HepG2 (cell line): Measurements from ENCODE around the gene GOT2. TPM values are rescaled to one million over a fixed set of nuclear protein-coding genes. Genes with fewer than 3 reads are reported as not detected.
A peak's percentile ranks its signal among the peaks of the same experiment; 100 is the strongest.

Experiments
- ARID2 ChIP-seq: sonication (generic); formaldehyde crosslinking; IDR thresholded peaks from 2 replicates; pipeline ENCODE4 v1.8.1; 2022; ENCODE audit warnings: mild to moderate bottlenecking, missing genetic modification reagents, borderline replicate concordance
- PAF1 ChIP-seq: IDR thresholded peaks from 2 replicates; pipeline ENCODE4 v1.6.1; 2016; ENCODE audit warnings: missing genetic modification reagents, missing compliant biosample characterization
- RBM39 ChIP-seq: fragments of 200-400 bp; formaldehyde crosslinking; IDR thresholded peaks from one replicate; pipeline ENCODE4 v1.6.1; 2018; ENCODE audit warnings: antibody characterized with exemption, mild to moderate bottlenecking, low read depth, low read length; ENCODE audit not compliant: poor library complexity, severe bottlenecking
- SOX13 ChIP-seq, 3 experiments: fragments of 450-650 bp in 1 of 3; sonication (generic) in 1 of 3; formaldehyde crosslinking in 1 of 3; IDR thresholded peaks in 2 of 3; conservative IDR thresholded peaks in 1 of 3; 2 replicates each; pipeline versions ENCODE4 v1.5.0 to v1.6.1; 2016 to 2020; ENCODE audit warnings: antibody characterized with exemption in 1 of 3, mild to moderate bottlenecking in 1 of 3, missing compliant biosample characterization in 1 of 3, missing genetic modification reagents in 1 of 3, moderate library complexity in 1 of 3
- SRSF9 ChIP-seq: fragments of 200-400 bp; formaldehyde crosslinking; IDR thresholded peaks from 2 replicates; pipeline ENCODE4 v1.6.1; 2018; ENCODE audit warnings: borderline replicate concordance, mild to moderate bottlenecking, low read depth, low read length; ENCODE audit not compliant: insufficient read depth, poor library complexity, severe bottlenecking
- TBP ChIP-seq: sonication (generic); formaldehyde crosslinking; IDR thresholded peaks from 2 replicates; pipeline ENCODE4 v1.5.0; 2020; ENCODE audit warnings: missing genetic modification reagents
- WIZ ChIP-seq: sonication (generic); formaldehyde crosslinking; IDR thresholded peaks from 2 replicates; pipeline ENCODE4 v1.5.1; 2020; ENCODE audit warnings: mild to moderate bottlenecking, missing genetic modification reagents
- YEATS2 ChIP-seq: sonication (generic); formaldehyde crosslinking; IDR thresholded peaks from 2 replicates; pipeline ENCODE4 v1.4.0; 2020; ENCODE audit warnings: missing genetic modification reagents, borderline replicate concordance
- ZNF121 ChIP-seq: sonication (generic); formaldehyde crosslinking; IDR thresholded peaks from 2 replicates; pipeline ENCODE4 v1.5.0; 2020; ENCODE audit warnings: mild to moderate bottlenecking, missing genetic modification reagents
- ZNF343 ChIP-seq: sonication (generic); formaldehyde crosslinking; IDR thresholded peaks from 2 replicates; pipeline ENCODE4 v1.4.0; 2020; ENCODE audit warnings: mild to moderate bottlenecking, missing genetic modification reagents
- ZNF367 ChIP-seq: sonication (generic); formaldehyde crosslinking; IDR thresholded peaks from 2 replicates; pipeline ENCODE4 v1.4.0; 2020; ENCODE audit warnings: missing genetic modification reagents, borderline replicate concordance
- ZNF660 ChIP-seq: sonication (generic); formaldehyde crosslinking; IDR thresholded peaks from 2 replicates; pipeline ENCODE4 v1.5.1; 2020; ENCODE audit warnings: mild to moderate bottlenecking, low read depth, missing genetic modification reagents, borderline replicate concordance
- ZNF75D ChIP-seq: sonication (generic); formaldehyde crosslinking; IDR thresholded peaks from 2 replicates; pipeline ENCODE4 v1.8.1; 2023; ENCODE audit warnings: missing genetic modification reagents, mild to moderate bottlenecking, borderline replicate concordance
- polyA plus RNA-seq, 8 experiments: library from polyadenylated mRNA; depleted of rRNA in 3 of 8; stranded (reverse) in 7 of 8; unstranded in 1 of 8; fragments of >200 nt; fragmentation: Illumina TruSeq in 4 of 8; extraction: Trizol in 4 of 8; gene quantifications; 2 replicates each; pipeline versions ENCODE4 v1.2.1 to v1.2.3, GENCODE V29; 2011 to 2016; ENCODE audit warnings: low read depth in 4 of 8, missing spikeins in 1 of 8, mixed read lengths in 1 of 8; ENCODE audit not compliant: insufficient read depth in 1 of 8
- total RNA-seq, 5 experiments: library from RNA; depleted of rRNA; stranded (reverse); fragments of >200 nt; fragmentation: Illumina TruSeq; extraction: Trizol; gene quantifications; 2 replicates each; pipeline ENCODE4 v1.2.3, GENCODE V29; 2016; ENCODE audit warnings: low read depth in 1 of 5
- TF ChIP-seq, protein P1 (sequence below): sonication (generic); formaldehyde crosslinking; IDR thresholded peaks from 2 replicates; pipeline ENCODE4 v1.9.0; 2021; ENCODE audit warnings: missing genetic modification reagents, mild to moderate bottlenecking, borderline replicate concordance
- TF ChIP-seq, protein P2 (sequence below), 2 experiments: IDR thresholded peaks; 2 replicates each; pipeline ENCODE4 v1.6.1; 2011 to 2012; ENCODE audit warnings: low read length in 2 of 2, borderline replicate concordance in 1 of 2, low read depth in 1 of 2, mild to moderate bottlenecking in 1 of 2, moderate library complexity in 1 of 2
- TF ChIP-seq, protein P3 (sequence below): sonication (generic); formaldehyde crosslinking; IDR thresholded peaks from 2 replicates; pipeline ENCODE4 v1.4.0; 2020; ENCODE audit warnings: missing genetic modification reagents
- TF ChIP-seq, protein P4 (sequence below): sonication (generic); formaldehyde crosslinking; IDR thresholded peaks from 2 replicates; pipeline ENCODE4 v1.8.1; 2022; ENCODE audit warnings: low read depth, mild to moderate bottlenecking, missing genetic modification reagents

Gene GOT2
- total and polyA plus RNA-seq, 2 of the 13 experiments (the other 11 are each of a cell fraction or from before 2014, with no cell fraction given), result 32.6 to 121 TPM

DNA sequence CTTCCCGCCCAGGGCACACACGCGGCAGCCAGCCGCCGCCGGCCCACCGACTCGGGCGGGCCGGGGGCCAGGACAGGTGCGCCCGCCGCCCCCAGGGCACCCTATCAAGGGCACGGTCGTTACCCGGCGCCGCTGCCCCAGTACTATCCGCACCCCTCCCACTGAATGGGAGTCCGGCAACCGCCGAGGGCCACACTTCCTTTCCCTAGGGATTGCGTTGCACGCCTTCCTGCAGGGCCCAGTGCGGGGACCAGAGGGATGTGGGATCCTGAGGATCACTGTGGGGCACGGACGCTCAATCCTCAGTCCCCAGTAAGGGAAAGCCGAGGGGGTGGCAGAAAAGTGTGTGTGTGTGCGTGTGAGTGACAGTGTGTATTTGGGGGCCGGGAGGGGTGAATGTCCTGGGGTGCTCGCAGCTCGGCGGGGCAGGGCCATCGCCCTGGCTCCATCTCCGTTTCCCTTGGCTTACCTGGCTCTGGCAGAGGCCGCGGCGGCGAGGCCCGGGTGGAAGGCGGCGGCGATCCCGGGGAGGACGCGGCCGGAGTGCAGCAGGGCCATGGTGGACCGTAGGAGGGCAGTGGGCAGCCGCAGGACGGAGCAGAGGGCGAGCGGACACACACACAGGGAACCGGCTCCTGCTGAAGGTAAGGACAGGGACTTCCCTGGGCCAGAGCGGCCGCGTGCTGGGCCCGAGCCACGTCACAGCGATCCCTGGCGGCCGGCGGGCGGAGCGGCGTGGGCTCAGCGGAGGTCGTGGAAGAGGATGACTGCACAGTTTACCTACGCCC is at the start of gene GOT2 (continued):
- TF ChIP-seq, protein P1, sequence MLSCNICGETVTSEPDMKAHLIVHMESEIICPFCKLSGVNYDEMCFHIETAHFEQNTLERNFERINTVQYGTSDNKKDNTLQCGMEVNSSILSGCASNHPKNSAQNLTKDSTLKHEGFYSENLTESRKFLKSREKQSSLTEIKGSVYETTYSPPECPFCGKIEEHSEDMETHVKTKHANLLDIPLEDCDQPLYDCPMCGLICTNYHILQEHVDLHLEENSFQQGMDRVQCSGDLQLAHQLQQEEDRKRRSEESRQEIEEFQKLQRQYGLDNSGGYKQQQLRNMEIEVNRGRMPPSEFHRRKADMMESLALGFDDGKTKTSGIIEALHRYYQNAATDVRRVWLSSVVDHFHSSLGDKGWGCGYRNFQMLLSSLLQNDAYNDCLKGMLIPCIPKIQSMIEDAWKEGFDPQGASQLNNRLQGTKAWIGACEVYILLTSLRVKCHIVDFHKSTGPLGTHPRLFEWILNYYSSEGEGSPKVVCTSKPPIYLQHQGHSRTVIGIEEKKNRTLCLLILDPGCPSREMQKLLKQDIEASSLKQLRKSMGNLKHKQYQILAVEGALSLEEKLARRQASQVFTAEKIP (CRISPR knock-in tag), result no peak
- peak; percentile 27; the same call in 1 of the 2 replicates for TF ChIP-seq ZNF660 (CRISPR knock-in tag)
- TF ChIP-seq PAF1 (CRISPR knock-in tag), result no peak
- 0 out of 2 replicates have a peak, but pooled peaks have one; percentile 22 for TF ChIP-seq ZNF75D (CRISPR knock-in tag)
- TF ChIP-seq YEATS2 (CRISPR knock-in tag), result peak; percentile 96
- peak; percentile 75 for TF ChIP-seq RBM39
- TF ChIP-seq, protein P2, sequence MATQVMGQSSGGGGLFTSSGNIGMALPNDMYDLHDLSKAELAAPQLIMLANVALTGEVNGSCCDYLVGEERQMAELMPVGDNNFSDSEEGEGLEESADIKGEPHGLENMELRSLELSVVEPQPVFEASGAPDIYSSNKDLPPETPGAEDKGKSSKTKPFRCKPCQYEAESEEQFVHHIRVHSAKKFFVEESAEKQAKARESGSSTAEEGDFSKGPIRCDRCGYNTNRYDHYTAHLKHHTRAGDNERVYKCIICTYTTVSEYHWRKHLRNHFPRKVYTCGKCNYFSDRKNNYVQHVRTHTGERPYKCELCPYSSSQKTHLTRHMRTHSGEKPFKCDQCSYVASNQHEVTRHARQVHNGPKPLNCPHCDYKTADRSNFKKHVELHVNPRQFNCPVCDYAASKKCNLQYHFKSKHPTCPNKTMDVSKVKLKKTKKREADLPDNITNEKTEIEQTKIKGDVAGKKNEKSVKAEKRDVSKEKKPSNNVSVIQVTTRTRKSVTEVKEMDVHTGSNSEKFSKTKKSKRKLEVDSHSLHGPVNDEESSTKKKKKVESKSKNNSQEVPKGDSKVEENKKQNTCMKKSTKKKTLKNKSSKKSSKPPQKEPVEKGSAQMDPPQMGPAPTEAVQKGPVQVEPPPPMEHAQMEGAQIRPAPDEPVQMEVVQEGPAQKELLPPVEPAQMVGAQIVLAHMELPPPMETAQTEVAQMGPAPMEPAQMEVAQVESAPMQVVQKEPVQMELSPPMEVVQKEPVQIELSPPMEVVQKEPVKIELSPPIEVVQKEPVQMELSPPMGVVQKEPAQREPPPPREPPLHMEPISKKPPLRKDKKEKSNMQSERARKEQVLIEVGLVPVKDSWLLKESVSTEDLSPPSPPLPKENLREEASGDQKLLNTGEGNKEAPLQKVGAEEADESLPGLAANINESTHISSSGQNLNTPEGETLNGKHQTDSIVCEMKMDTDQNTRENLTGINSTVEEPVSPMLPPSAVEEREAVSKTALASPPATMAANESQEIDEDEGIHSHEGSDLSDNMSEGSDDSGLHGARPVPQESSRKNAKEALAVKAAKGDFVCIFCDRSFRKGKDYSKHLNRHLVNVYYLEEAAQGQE (IDR thresholded peaks at IDR 0.05; ENCODE audit: borderline replicate concordance in 1 of 2, low read depth in 1 of 2, low read length in 2 of 2), result peak in 1 of 2 experiments; percentile 24; a peak in 1 of 4 replicates
- peak; percentile 96 for TF ChIP-seq ZNF343 (CRISPR knock-in tag)
- no peak for TF ChIP-seq TBP (CRISPR knock-in tag)
- TF ChIP-seq ARID2 (CRISPR knock-in tag), result 0 out of 2 replicates have a peak, but pooled peaks have one; percentile 70
- TF ChIP-seq SRSF9, result no peak
- peak; percentile 93; the same call in 1 of the 2 replicates for TF ChIP-seq ZNF367 (CRISPR knock-in tag)
- TF ChIP-seq WIZ, result peak; percentile 91; the same call in 1 of the 2 replicates
- peak; percentile 81 for TF ChIP-seq ZNF121 (CRISPR knock-in tag)
- TF ChIP-seq, protein P3, sequence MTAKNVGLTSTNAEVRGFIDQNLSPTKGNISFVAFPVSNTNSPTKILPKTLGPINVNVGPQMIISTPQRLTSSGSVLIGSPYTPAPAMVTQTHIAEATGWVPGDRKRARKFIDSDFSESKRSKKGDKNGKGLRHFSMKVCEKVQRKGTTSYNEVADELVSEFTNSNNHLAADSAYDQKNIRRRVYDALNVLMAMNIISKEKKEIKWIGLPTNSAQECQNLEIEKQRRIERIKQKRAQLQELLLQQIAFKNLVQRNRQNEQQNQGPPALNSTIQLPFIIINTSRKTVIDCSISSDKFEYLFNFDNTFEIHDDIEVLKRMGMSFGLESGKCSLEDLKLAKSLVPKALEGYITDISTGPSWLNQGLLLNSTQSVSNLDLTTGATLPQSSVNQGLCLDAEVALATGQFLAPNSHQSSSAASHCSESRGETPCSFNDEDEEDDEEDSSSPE, result peak; percentile 66
- TF ChIP-seq, protein P4, sequence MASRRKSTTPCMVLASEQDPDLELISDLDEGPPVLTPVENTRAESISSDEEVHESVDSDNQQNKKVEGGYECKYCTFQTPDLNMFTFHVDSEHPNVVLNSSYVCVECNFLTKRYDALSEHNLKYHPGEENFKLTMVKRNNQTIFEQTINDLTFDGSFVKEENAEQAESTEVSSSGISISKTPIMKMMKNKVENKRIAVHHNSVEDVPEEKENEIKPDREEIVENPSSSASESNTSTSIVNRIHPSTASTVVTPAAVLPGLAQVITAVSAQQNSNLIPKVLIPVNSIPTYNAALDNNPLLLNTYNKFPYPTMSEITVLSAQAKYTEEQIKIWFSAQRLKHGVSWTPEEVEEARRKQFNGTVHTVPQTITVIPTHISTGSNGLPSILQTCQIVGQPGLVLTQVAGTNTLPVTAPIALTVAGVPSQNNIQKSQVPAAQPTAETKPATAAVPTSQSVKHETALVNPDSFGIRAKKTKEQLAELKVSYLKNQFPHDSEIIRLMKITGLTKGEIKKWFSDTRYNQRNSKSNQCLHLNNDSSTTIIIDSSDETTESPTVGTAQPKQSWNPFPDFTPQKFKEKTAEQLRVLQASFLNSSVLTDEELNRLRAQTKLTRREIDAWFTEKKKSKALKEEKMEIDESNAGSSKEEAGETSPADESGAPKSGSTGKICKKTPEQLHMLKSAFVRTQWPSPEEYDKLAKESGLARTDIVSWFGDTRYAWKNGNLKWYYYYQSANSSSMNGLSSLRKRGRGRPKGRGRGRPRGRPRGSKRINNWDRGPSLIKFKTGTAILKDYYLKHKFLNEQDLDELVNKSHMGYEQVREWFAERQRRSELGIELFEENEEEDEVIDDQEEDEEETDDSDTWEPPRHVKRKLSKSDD (CRISPR knock-in tag), result peak; percentile 73; the same call in 1 of the 2 replicates
- no peak for TF ChIP-seq SOX13 (IDR thresholded peaks at IDR 0.05)
- TF ChIP-seq SOX13 (CRISPR knock-in tag; conservative IDR thresholded peaks at IDR 0.05 in 1 of 2, IDR thresholded peaks at IDR 0.05 in 1 of 2), result peak in 1 of 2 experiments; percentile 73; a peak in 2 of 4 replicates
